ENCODE data around the gene TRIOBP. TPM values are rescaled to one million over a fixed set of nuclear protein-coding genes. Genes with fewer than 3 reads are reported as not detected.
"Not testable (repeated sequence)": the region's sequence is repeated elsewhere in the genome, so short reads cannot be mapped to it uniquely, and the experiment has no call there.

The TRIOBP gene
- total RNA-seq, 1 experiment from 2014 or later, result 170 TPM

GRCh38 chr22:37796079-37796478, 99.2 kb downstream of the TRIOBP start:
- CTCF ChIA-PET, result no interaction called here
- Histone ChIP-seq H3K4me1 (replicated peaks; ENCODE audit: insufficient read depth) (peaks cover 21% of the 10 kb centered on the region), H4K20me1 (ENCODE audit: insufficient read depth) (no peaks in the 10 kb centered on the region), H3K79me2 (ENCODE audit: low read depth) (no peaks in the 10 kb centered on the region), H3K9me3 (ENCODE audit: insufficient read depth, low read depth) (no peaks in the 10 kb centered on the region), H3K27me3 (ENCODE audit: insufficient read depth, low read depth) (no peaks in the 10 kb centered on the region), H3K4me2 (no peak overlapping the region), H3K27ac (no peak overlapping the region), H3K36me3 (ENCODE audit: low read depth) (no peaks in the 10 kb centered on the region), H3K9me2 (ENCODE audit: insufficient read depth) (no peaks in the 10 kb centered on the region), H3K4me3 (no peak overlapping the region), H3F3A (ENCODE audit: insufficient read depth, low read depth) (peaks cover 20% of the 10 kb centered on the region; the same call in 1 of the 2 replicates), H2AFZ (no peak overlapping the region)
- intact Hi-C loops (cut with micrococcal nuclease; ENCODE audit: unreplicated experiment), result no loop called here
- TF ChIP-seq CTCF (conservative IDR thresholded peaks at IDR 0.05), result no peak
- POLR2A ChIA-PET (ENCODE audit: unreplicated experiment), result interaction anchor here (0.6 kb wide), 1 partner anchor 254 kb away, joined by 8 read pairs; no protein-coding TSS in a partner anchor
- no TSS peak for BruUV-seq (replicated peaks)
- DNase-seq, result no peak

GRCh38 chr22:37797259-37797658, 100.4 kb downstream of the TRIOBP start:
- H3K9me2 ChIP-seq (ENCODE audit: insufficient read depth); H3K9me3 ChIP-seq (ENCODE audit: insufficient read depth, low read depth); H4K20me1 ChIP-seq (ENCODE audit: insufficient read depth); DNase-seq; CTCF ChIA-PET; H3K27ac ChIP-seq; H3K4me2 ChIP-seq; H3K4me3 ChIP-seq; intact Hi-C loops (cut with micrococcal nuclease; ENCODE audit: unreplicated experiment); H2AFZ ChIP-seq; H3K27me3 ChIP-seq (ENCODE audit: insufficient read depth, low read depth); H3K36me3 ChIP-seq (ENCODE audit: low read depth); H3K79me2 ChIP-seq (ENCODE audit: low read depth); BruUV-seq (replicated peaks); POLR2A ChIA-PET (ENCODE audit: unreplicated experiment): not testable (repeated sequence)
- Histone ChIP-seq H3K4me1 (replicated peaks; ENCODE audit: insufficient read depth) (peaks cover 15% of the 10 kb centered on the region), H3F3A (ENCODE audit: insufficient read depth, low read depth) (peaks cover 19% of the 10 kb centered on the region; the same call in 1 of the 2 replicates)

- TF ChIP-seq EZH2 (IDR thresholded peaks at IDR 0.05; ENCODE audit: low read depth) (no peak), CTCF (conservative IDR thresholded peaks at IDR 0.05) (no peak)
- no peak overlapping the region for H3K27ac ChIP-seq
- H4K20me1 ChIP-seq (ENCODE audit: insufficient read depth), result no peaks in the 10 kb centered on the region
- peak in 1 of 2 experiments; percentile 21 for DNase-seq
- H3K79me2 ChIP-seq (ENCODE audit: low read depth), result no peaks in the 10 kb centered on the region
- no peak overlapping the region for H3K4me3 ChIP-seq
- no peaks in the 10 kb centered on the region for H3K9me3 ChIP-seq (ENCODE audit: insufficient read depth, low read depth)
- no peaks in the 10 kb centered on the region for H3K36me3 ChIP-seq (ENCODE audit: low read depth)
- intact Hi-C loops (cut with micrococcal nuclease; ENCODE audit: unreplicated experiment), result no loop called here
- POLR2A ChIA-PET (ENCODE audit: unreplicated experiment), result no interaction called here
- no peak overlapping the region for H2AFZ ChIP-seq
- H3K27me3 ChIP-seq (ENCODE audit: insufficient read depth, low read depth), result no peaks in the 10 kb centered on the region
- H3F3A ChIP-seq (ENCODE audit: insufficient read depth, low read depth), result peaks cover 23% of the 10 kb centered on the region; the same call in 1 of the 2 replicates
- H3K9me2 ChIP-seq (ENCODE audit: insufficient read depth), result no peaks in the 10 kb centered on the region
- BruUV-seq (replicated peaks), result no TSS peak
- CTCF ChIA-PET, result interaction anchor here (0.6 kb wide), 1 partner anchor 190 kb away, joined by 8 read pairs; no protein-coding TSS in a partner anchor
- H3K4me2 ChIP-seq, result no peak overlapping the region
- H3K4me1 ChIP-seq (replicated peaks; ENCODE audit: insufficient read depth), result peaks cover 18% of the 10 kb centered on the region
Observed at GRCh38 chr22:37797874-37798500, 101.1 kb downstream of the TRIOBP start.

GRCh38 chr22:37799979-37800378, 103.1 kb downstream of the TRIOBP start:
- DNase-seq; H3K79me2 ChIP-seq (ENCODE audit: low read depth); BruUV-seq (replicated peaks); H3K27me3 ChIP-seq (ENCODE audit: insufficient read depth, low read depth); intact Hi-C loops (cut with micrococcal nuclease; ENCODE audit: unreplicated experiment); H3K36me3 ChIP-seq (ENCODE audit: low read depth); POLR2A ChIA-PET (ENCODE audit: unreplicated experiment); CTCF ChIA-PET; H3K9me3 ChIP-seq (ENCODE audit: insufficient read depth, low read depth); H3K4me3 ChIP-seq; H3K27ac ChIP-seq; H4K20me1 ChIP-seq (ENCODE audit: insufficient read depth); H3K4me2 ChIP-seq; H2AFZ ChIP-seq; H3K9me2 ChIP-seq (ENCODE audit: insufficient read depth): not testable (repeated sequence)
- H3F3A ChIP-seq (ENCODE audit: insufficient read depth, low read depth), result peaks cover 30% of the 10 kb centered on the region; the same call in 1 of the 2 replicates
- peaks cover 15% of the 10 kb centered on the region for H3K4me1 ChIP-seq (replicated peaks; ENCODE audit: insufficient read depth)

Data from PC-9 (cell line).